ENCODE results near the gene PTPN22.

Gene PTPN22

DNA sequence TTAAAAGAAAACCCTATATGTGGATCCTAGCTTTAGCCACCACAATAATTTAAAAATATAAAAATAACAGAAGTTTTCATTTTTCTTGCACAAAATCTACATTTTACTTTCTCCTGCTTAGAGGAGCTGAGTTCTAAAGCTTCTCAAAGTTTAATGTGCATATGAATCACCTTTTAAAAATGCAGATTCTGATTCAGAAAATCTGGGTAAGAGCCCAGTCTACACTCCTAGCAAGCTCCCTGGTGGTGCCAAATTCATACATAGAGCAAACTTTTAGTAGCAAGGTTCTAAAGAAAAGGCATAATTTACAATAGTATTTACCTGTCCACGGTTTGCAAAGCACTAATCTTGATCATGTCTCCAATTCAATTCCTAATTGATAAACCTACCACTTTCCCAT, 78.5 kb downstream of the PTPN22 start:
- DNase-seq (ENCODE audit: low read depth, low spot score): no peak
- no peak overlapping the region for H3K4me3 ChIP-seq (ENCODE audit: low read depth, low read length)
- CTCF ChIA-PET: no interaction called here
- no peak for TF ChIP-seq CTCF (IDR thresholded peaks at IDR 0.05; ENCODE audit: insufficient read depth, low read length, missing control alignments)
- POLR2A ChIA-PET: no interaction called here

DNA sequence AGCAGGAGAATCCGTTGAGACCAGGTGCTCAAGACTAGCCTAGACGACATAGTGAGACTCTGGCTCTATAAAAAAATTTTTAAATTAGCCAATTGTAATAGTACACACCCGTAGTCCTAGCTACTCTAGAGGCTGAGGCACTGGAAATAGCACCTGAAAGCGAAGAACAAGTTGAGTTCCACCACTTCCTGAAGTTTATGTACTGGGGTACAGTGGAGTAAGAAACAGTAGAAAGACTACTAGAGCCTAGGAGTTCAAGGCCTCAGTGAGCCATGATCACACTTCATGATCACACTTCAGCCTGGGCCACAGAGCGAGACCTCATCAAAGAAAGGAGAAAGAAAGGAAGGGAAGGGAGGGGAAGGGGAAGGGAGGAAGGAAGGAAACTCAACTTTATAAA, 79.0 kb downstream of the PTPN22 start:
- DNase-seq (ENCODE audit: low read depth, low spot score): no peak
- POLR2A ChIA-PET: no interaction called here
- no peak for TF ChIP-seq CTCF (IDR thresholded peaks at IDR 0.05; ENCODE audit: insufficient read depth, low read length, missing control alignments)
- CTCF ChIA-PET: interaction anchor here (1.2 kb wide), 1 partner anchor 720 kb away, joined by 3 read pairs; the partner anchor contains the start of gene LRIG2
- no peak overlapping the region for H3K4me3 ChIP-seq (ENCODE audit: low read depth, low read length)

- no peak for TF ChIP-seq CTCF (IDR thresholded peaks at IDR 0.05; ENCODE audit: insufficient read depth, low read length, missing control alignments)
- ChIA-PET CTCF (interaction anchor here (0.9 to 1.2 kb wide), 2 partner anchors 9 to 16 kb away, joined by 3 read pairs; no protein-coding TSS in a partner anchor), POLR2A (interaction anchor here (0.5 to 0.8 kb wide), 2 partner anchors 10 to 19 kb away, joined by 3 read pairs; no protein-coding TSS in a partner anchor)
- DNase-seq (ENCODE audit: low read depth, low spot score): no peak
- H3K4me3 ChIP-seq (ENCODE audit: low read depth, low read length): no peak overlapping the region
These were observed 82.7 kb downstream of the PTPN22 start for GRCh38 chr1:113788802-113789201.

DNA sequence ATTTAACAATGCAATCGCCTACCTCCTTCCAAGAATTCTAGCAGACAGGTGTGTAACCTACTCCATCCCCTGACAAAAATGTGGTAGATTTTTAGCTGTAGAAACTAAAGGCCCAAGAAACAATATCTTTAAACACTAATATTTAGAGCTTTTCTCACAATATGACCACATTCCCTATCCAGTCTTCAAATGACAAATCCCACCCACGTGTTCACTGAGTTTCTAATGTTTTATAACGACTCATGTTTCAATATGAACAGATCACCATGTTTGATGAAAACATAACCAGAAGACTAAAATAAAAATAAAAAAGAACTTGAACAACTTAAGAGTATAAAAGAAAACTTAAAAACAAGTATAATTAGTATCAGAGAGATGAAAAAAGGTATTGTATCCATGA, 83.8 kb downstream of the PTPN22 start:
- TF ChIP-seq CTCF (IDR thresholded peaks at IDR 0.05; ENCODE audit: insufficient read depth, low read length, missing control alignments): no peak
- H3K4me3 ChIP-seq (ENCODE audit: low read depth, low read length): no peak overlapping the region
- no peak for DNase-seq (ENCODE audit: low read depth, low spot score)
- POLR2A ChIA-PET: no interaction called here
- CTCF ChIA-PET: interaction anchor here (1.2 kb wide), 1 partner anchor 14 kb away, joined by 3 read pairs; no protein-coding TSS in a partner anchor

DNA sequence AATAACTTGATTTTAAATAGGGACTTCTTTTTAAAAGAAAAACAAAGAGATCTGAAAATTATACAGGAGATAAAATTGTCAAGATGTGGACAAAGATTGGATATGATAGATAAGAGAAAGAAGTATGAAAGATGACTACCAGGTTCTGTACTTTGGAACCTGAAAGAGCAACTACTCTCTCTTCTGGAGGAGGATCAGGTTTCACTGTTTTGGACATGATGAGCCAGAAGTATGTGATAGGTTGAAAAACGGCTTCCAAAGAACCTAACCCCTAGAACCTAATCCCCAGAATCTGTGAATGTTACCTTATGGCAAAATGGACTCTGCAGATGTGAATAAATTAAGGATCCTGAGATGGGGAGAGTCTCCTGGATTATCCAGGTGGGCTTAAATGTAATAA, 85.4 kb downstream of the PTPN22 start:
- no peak overlapping the region for H3K4me3 ChIP-seq (ENCODE audit: low read depth, low read length)
- ChIA-PET CTCF (no interaction called here), POLR2A (no interaction called here)
- TF ChIP-seq CTCF (IDR thresholded peaks at IDR 0.05; ENCODE audit: insufficient read depth, low read length, missing control alignments): no peak
- DNase-seq (ENCODE audit: low read depth, low spot score): no peak

DNA sequence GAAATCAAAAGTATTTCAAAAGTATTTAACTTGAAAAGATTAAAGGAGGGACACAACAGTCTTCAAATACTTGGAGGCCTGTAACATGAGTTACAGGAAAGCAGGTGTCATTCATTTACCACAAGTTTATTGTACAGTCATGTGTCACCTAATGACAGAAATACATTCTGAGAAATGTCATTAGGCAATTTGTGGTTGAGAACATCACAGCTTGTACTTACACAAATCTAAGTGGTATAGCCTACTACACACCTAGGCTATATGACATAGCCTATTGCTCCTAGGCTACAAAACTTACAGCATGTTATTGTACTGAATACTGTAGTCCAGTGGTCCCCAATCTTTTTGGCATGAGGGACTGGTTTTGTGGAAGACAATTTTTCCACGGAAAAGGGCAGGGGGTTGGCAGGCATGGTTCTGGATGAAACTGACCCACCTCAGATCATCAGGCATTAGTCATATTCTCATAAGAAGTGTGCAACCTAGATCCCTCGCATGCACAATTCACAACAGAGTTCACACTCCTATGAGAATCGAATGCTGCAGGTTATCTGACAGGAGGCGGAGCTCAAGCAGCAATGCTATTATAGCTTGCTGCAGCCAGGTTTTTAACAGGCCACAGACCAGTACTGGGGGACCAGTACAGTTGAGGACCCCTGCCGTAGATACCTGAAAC, 87.3 kb downstream of the PTPN22 start:
- ChIA-PET CTCF (interaction anchor here (0.9 to 1.3 kb wide), 3 partner anchors 11 to 52 kb away, joined by 3 to 5 read pairs (median 3); no protein-coding TSS in a partner anchor), POLR2A (interaction anchor here (0.9 kb wide), 1 partner anchor 25 kb away, joined by 3 read pairs; no protein-coding TSS in a partner anchor)
- no peak overlapping the region for H3K4me3 ChIP-seq (ENCODE audit: low read depth, low read length)
- no peak for DNase-seq (ENCODE audit: low read depth, low spot score)
- TF ChIP-seq CTCF (IDR thresholded peaks at IDR 0.05; ENCODE audit: insufficient read depth, low read length, missing control alignments): no peak

Data from AG04449 (cell line).